ENCODE data around the gene MARCHF6.
A peak's percentile ranks its signal among the peaks of the same experiment; 100 is the strongest.

MARCHF6 gene

GRCh38 chr5:10307206-10308148, 46.0 kb upstream of the MARCHF6 start, which contains the start of gene CMBL (continued):
- TF ChIP-seq ZNF202 (tag by site-specific recombination; IDR thresholded peaks at IDR 0.05; ENCODE audit: borderline replicate concordance) (no peak), ZNF155 (tag by site-specific recombination; IDR thresholded peaks at IDR 0.05) (no peak), ZBTB1 (tag by site-specific recombination; IDR thresholded peaks at IDR 0.05) (no peak; the same call in 1 of the 2 replicates), PATZ1 (tag by site-specific recombination; IDR thresholded peaks at IDR 0.05) (peak; percentile 93), ZBTB7A (tag by site-specific recombination; IDR thresholded peaks at IDR 0.05; ENCODE audit: low read depth) (no peak), ZNF302 (tag by site-specific recombination; IDR thresholded peaks at IDR 0.05; ENCODE audit: low read depth) (no peak; the same call in 1 of the 2 replicates), ZNF639 (tag by site-specific recombination; IDR thresholded peaks at IDR 0.05) (no peak; the same call in 1 of the 2 replicates), ZNF830 (tag by site-specific recombination; IDR thresholded peaks at IDR 0.05; ENCODE audit: low read depth) (no peak), WT1 (tag by site-specific recombination; IDR thresholded peaks at IDR 0.05) (peak; percentile 99), ZNF521 (tag by site-specific recombination; IDR thresholded peaks at IDR 0.05) (no peak), ZNF2 (tag by site-specific recombination; IDR thresholded peaks at IDR 0.05) (peak; percentile 99), ZNF211 (tag by site-specific recombination; IDR thresholded peaks at IDR 0.05; ENCODE audit: low read depth) (no peak), ZNF274 (IDR thresholded peaks at IDR 0.05; ENCODE audit: low read length) (no peak), ZNF274 (tag by site-specific recombination; IDR thresholded peaks at IDR 0.05; ENCODE audit: borderline replicate concordance) (no peak), TSHZ1 (tag by site-specific recombination; IDR thresholded peaks at IDR 0.05; ENCODE audit: borderline replicate concordance) (0 out of 2 replicates have a peak, but pooled peaks have one; percentile 24), ZFP69B (tag by site-specific recombination; IDR thresholded peaks at IDR 0.05) (no peak), ZNF433 (tag by site-specific recombination; IDR thresholded peaks at IDR 0.05; ENCODE audit: low read depth) (no peak), ZNF621 (tag by site-specific recombination; IDR thresholded peaks at IDR 0.05) (no peak), ELK4 (IDR thresholded peaks at IDR 0.05; ENCODE audit: borderline replicate concordance, low read depth, low read length) (no peak), ZNF76 (tag by site-specific recombination; IDR thresholded peaks at IDR 0.05; ENCODE audit: borderline replicate concordance, low read depth) (peak; percentile 60), ZNF146 (tag by site-specific recombination; IDR thresholded peaks at IDR 0.05) (peak; percentile 47; the same call in 1 of the 2 replicates), ZNF19 (tag by site-specific recombination; IDR thresholded peaks at IDR 0.05; ENCODE audit: low read depth) (no peak), GLIS1 (tag by site-specific recombination; IDR thresholded peaks at IDR 0.05) (peak; percentile 90), MYNN (tag by site-specific recombination; IDR thresholded peaks at IDR 0.05; ENCODE audit: borderline replicate concordance) (no peak), KLF1 (tag by site-specific recombination; IDR thresholded peaks at IDR 0.05) (peak; percentile 96), ZNF571 (tag by site-specific recombination; IDR thresholded peaks at IDR 0.05) (no peak), ZNF792 (tag by site-specific recombination; IDR thresholded peaks at IDR 0.05) (no peak)
- TF ChIP-seq, protein P1, sequence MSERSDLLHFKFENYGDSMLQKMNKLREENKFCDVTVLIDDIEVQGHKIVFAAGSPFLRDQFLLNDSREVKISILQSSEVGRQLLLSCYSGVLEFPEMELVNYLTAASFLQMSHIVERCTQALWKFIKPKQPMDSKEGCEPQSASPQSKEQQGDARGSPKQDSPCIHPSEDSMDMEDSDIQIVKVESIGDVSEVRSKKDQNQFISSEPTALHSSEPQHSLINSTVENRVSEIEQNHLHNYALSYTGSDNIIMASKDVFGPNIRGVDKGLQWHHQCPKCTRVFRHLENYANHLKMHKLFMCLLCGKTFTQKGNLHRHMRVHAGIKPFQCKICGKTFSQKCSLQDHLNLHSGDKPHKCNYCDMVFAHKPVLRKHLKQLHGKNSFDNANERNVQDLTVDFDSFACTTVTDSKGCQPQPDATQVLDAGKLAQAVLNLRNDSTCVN (tag by site-specific recombination; optimal IDR thresholded peaks at IDR 0.05) = peak; percentile 100
- TF ChIP-seq, protein P2, sequence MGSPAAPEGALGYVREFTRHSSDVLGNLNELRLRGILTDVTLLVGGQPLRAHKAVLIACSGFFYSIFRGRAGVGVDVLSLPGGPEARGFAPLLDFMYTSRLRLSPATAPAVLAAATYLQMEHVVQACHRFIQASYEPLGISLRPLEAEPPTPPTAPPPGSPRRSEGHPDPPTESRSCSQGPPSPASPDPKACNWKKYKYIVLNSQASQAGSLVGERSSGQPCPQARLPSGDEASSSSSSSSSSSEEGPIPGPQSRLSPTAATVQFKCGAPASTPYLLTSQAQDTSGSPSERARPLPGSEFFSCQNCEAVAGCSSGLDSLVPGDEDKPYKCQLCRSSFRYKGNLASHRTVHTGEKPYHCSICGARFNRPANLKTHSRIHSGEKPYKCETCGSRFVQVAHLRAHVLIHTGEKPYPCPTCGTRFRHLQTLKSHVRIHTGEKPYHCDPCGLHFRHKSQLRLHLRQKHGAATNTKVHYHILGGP (tag by site-specific recombination; IDR thresholded peaks at IDR 0.05) = no peak

All from HEK293 (cell line).